Mucosa of gallbladder (tissue), 1 donor: ENCODE measurements around the gene PHETA1. TPM values are rescaled to one million over a fixed set of nuclear protein-coding genes. Genes with fewer than 3 reads are reported as not detected.
A peak's percentile ranks its signal among the peaks of the same experiment; 100 is the strongest.
"Not testable (repeated sequence)": the region's sequence is repeated elsewhere in the genome, so short reads cannot be mapped to it uniquely, and the experiment has no call there.

Experiments used
- DNase-seq: peaks from one replicate; pipeline ENCODE4 v3.0.0-alpha.2; 2020; ENCODE audit warnings: low spot score
- total RNA-seq: library from RNA; stranded (reverse); gene quantifications from one replicate; pipeline ENCODE4 v1.2.1, GENCODE V29; 2021
- donor health status: DM: no; HTN: no; CAD: no.

PHETA1 gene
- total RNA-seq, 1 donor from 2014 or later = 24.1 TPM

DNA sequence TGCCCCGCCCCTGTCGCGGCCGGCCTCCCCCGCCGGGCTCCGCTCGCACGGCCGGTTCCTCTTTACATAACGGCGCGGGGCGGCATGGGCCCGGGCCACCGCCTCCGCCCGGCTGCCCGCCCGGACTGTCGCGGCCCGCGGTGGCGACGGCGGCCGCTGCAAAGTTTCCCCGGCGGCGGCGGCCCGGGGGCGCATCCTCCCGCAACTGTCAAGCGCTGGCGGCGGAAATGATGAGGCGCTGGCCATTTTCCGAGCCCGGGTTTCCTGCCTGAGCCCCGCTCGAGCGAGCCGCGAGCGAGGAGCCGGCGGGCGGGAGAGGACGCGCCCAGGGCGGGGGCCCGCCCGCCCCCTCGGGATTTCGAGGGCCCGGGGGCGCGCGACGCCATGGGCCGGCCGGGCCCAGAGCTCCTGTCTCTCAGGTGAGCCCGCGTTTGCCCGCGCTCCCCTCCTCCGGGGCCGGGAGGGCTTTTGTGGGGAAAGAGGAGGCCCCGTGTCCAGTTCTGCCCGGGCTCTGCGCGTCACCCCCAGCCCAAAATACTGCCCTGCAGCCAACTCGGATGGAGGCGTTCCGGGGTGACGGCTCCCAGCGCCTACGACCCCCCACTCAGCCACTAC, 37.1 kb upstream of the PHETA1 start, which contains the start of gene SH2B3:
Gene SH2B3 (plus strand): TSS at position 65 of the 615 bp plus-strand sequence. CDS start 12,223 bp downstream, outside the sequence.
- no peak for DNase-seq

DNA sequence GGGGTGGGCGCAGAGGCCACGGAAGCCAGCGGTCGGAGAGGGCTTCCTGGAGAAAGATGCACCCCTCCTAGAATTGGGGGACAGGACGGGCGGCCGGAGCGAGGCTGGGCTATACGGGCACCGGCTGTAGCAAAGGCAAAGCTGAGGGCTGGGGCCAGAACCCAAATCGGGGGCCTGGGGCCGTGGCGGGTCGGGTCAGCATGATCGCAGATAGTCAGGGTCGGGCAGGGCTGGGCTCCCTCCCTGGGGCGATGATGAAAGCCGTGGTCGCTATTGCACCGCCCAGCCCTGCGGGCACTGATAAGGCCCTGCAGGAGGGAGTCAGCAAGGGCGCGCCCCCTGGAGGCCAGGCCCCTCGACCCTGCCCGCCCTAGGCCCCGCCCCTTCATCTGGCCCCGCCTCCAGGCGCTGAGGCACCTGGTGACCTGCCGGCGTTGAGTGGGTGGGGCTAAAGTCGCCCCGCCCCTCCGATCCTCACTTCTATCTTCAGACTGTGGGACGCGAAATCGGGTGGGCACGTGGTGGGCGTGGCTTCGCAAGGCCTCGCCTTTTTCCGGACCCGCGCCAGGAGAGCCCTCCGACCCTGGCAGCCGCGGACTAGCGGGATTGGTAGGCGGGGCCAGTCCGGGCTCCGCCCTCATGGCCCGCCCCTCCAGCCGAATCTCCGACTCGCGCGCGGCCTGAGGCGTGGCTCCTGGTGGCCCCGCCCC, 36.4 kb upstream of the PHETA1 start:
- DNase-seq = peak; percentile 95

DNA sequence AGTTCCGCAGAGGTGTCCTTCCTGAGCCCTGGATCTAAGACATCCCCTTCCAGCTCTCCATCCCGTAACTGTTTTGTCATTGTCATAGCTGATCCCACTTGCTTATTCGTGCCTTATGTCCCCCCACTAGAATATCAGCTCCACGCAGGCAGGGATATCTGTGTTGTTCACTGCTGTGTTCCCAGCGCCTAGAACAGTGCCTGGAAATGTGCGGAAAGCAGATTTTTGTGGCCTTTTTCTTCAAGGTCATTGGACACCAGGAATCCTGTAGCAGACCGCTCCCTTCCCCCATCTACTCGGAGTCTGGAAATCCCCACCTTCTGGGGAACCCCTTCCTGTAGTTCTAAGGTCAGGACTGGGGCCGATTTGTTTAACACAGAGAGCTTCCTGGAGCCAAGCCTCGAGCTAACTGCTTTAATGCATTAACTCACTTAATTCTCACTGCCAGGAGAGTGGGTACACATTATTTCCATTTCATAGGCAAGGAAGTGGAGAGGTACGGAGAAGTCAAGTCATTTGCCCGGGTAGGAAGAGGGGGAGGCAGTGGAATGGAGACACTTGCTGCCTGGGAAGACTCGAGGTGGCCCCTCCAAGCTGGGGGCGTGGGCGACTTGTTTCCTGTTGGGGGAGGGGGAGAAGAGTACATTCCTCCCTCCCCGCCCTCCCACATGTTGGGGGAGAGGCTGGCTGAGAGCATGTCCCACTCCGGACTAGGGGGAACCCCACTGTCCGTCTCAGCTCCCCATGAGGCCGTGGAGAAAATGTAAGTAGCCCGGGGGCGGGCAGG, 35.7 kb upstream of the PHETA1 start:
- peak; percentile 16 for DNase-seq

DNA sequence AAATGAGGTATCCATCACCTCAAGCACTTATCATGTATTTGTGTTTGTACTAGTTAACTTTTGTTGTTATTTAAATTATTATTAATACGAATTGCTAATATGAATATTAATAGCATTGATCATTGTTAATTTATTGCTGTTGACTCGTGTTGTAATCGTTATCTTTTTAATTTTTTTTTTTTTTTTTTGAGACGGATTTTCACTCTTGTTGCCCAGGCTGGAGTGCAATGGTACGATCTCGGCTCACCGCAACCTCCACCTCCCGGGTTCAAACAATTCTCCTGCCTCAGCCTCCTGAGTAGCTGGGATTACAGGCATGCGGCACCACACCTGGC, 33.6 kb upstream of the PHETA1 start:
- not testable (repeated sequence) for DNase-seq

DNA sequence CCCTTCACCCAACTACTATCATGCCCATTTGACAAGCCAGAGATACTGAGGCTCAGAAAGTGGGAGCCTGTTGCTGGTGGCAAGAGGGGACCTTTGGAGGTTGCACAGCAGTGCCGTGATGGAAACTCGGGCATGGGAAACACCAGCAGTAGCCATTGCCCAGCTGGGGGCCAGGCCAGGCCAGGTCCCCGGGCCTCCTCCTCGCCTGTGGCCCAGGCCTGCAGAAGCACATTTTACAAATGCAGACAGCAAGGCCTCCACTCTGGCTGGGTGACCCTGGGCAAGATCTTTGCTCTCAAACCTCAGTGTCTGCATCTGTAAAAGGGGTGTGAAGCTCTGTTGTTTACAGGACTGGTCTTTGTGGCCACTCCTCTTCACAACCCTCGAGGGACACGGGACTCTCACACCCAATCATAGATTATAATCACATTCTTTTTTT, 32.3 kb upstream of the PHETA1 start:
- DNase-seq = no peak

DNA sequence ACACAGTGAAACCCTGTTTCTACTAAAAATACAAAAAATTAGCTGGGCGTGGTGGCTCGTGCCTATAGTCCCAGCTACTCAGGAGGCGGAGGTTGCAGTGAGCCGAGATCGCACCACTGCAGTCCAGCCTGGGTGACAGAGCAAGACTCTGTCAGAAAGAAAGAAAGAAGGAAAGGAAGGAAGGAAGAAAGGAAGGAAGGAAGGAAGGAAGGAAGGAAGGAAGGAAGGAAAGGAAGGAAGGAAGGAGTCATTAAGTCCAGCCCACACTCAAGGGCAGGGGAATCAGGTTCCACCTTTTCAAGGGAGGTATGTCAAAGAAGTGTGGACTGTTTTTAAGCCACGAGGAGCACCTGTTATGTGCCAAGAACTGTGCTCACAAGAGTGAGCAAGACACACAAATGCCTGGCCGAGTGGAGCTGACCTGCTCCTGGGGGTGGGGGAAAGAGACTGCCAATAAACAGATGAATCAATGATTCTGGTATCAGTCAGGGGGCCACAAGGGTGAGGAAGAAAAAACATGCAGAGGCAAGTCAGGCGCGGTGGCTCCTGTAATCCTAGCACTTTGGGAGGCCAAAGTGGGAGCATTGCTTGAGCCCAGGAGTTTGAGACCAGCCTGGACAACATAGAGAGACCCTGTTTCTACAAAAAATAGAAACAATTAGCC, 31.0 kb upstream of the PHETA1 start:
- DNase-seq = not testable (repeated sequence)

DNA sequence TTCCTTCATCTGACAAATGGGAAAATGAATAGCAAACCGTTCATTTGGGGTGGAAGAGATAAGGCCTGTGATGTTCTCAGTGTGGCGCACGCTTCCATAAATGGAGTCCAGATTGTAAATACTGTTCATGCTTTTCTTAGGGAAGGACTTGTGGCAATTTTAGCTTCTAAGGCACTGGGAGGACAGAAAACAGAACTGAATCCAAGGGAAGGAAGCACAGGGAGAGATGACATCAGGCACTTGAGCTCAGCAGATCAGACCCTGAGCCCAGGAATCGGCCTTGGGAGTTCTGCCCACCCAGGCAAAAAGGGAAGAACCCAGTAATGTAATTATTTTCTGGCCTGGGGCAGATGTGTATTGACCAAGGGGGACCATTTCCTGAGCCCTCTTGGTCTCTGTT, 29.6 kb upstream of the PHETA1 start:
- DNase-seq = peak; percentile 28

DNA sequence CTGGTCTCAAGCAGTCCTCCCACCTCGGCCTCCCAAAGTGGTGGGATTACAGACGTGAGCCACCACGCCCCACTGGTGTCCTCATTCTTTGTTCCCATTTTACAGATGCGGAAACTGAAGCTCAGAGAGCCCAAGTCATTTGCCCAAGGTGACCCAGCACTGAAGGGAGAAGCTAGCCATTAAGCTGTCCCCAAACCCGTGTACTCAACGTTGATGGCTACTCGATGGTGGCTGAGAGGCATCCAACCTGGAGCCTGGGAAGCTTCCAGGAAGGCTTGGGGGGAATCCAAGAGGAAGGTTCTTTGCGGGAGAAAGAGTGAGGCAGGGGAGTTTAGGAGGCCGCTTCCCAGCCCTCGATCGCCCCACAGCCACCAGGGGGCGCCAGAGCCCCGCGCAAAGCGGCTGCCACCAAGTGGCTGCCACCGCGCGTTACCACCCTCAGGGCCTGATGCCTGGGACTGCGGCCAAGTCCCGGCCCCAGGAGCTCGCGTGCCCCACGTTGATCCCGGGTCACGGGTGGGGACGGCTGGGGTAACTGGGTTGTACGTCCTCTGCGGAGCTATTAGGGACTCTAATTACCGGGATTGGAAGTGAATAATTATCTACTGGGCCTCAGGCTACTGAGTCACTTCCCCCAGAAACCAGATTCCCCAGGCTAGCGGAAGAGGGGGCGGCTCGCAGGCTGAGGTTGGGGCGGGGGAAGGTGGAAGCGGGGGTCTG, 28.0 kb upstream of the PHETA1 start:
- peak; percentile 86 for DNase-seq

DNA sequence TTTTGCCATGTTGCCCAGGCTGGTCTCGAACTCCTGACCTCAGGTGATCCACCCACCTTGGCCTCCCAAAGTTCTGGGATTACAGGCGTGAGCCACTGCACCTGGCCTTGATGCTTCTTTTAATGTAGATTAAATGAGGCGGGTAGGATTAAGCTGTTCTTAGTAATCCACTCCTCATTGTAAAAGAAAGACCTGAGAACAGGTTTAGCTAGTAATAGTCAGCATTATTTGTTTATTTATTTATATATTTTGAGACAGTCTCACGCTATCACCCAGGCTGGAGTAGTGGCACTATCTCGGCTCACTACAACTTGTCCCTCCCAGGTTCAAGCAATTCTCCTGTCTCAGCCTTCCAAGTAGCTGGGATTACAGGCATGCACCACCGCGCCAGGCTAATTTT, 27.4 kb upstream of the PHETA1 start:
- not testable (repeated sequence) for DNase-seq

DNA sequence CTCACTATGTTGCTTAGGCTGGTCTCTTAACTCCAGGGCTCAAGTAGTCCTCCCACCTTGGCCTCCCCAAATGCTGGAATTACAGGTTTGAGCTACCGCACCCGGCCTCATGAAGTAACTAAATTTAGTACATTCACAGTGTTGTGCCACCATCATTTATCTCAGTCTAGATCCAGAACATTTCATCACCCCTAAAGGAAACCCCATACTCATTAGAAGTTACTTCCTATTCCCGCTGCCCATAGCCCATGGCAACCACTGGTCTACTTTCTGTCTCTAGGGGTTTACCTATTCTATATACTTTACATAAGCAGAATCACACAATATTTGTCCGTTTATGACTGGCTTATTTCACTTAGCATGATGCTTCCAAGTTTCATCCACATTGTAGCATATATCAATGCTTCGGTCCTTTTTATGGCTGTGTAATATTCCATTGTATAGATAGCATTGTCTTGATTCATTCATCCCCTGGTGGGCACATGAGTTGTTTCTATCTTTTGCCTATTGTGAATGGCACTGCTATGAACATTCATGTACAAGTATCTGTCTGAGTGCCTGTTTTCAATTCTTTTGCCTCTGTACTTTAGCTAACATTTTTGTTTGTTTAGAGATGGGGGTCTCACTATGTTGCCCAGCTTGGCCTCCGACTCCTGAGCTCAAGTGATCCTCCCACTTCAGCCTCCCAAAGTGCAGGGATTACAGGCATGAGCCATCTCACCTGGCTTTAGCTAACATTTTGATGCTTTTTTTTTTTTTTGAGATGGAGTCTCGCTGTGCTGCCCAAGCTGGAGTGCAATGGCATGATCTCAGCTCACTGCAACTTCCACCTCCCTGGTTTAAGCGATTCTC, 26.7 kb upstream of the PHETA1 start:
- no peak for DNase-seq

DNA sequence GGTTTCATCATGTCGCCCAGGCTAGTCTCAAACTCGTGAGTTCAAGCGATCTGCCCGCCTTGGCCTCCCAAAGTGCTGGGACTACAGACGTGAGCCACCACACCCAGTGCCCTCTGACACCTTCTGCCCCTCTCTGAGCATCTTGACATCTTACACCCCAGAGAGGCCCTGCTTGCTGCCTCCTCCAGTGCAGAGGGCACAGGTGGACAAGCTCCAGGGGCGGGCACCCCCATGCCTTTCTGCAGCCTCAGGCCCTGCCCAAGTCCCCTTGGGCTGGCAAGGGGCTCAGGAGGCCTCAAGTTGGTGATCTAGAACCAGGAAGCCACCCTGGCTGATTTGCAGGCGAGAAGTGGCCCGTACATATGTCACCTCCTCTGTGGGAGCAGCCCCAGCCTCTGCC, 25.6 kb upstream of the PHETA1 start:
- DNase-seq = no peak

DNA sequence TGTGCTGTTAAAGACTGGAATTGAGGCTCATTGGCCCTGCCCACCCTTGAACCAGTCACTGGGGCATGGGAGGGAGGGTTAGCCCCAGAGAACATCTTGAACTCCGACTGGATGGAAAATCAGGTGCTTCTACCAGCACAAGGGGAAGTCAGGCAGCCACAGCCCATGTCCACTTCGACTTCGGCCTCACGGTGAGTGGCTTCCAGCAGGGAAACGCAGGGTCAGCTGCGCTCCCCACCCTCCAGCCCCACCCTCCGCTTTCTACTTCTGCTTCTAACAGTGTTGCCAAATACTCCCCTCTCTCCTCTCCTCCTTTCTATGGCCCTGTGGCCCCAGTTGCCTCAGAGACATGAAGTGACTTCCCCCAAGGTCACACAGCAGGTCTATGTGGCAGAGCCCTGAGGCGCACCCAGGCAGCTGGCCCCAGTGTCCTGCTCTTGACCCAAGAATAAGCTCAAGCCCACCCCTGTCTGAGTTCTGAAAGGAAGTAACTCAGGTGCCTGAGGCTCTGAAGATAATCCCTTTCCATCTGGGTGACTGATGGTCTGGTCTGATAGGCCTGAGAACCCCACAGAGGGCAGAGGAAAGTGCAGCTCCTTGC, 24.9 kb upstream of the PHETA1 start:
- DNase-seq = peak; percentile 32

DNA sequence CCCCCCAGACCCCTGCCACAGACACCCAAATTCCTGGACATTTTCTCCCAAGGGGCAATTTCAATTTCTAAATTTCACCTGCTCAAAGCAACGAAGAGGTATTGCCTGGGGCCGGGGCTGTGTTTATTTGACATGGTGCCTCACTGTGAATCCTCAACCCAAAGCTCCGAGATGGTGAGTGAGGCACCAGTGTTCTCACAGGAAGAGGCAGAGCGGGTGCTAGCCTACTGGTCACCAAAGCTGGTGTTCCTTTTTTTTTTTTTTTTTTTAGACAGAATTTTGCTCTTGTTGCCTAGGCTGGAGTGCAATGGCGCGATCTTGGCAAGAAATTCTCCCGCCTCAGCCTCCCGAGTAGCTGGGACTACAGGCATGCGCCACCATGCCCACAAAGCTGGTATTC, 22.0 kb upstream of the PHETA1 start:
- no peak for DNase-seq

DNA sequence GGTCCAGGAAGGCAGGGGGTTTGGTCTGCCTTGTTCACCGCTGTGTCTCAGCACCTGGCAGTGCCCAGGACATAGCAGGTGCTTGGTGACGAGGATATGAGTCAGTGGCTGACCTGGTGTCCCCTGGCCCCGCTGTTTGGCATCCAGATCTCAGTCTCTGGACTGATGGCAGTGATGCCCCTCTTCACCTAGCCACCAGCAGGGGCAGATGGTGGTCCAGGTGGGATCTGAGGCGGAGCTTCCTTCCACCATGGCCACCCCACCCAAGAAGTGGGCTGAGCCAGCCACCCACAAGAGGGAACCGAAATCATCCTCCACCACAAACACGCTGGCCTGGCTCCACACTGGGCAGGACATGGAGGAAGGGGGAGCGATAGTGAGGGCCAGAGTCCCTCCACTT, 20.7 kb upstream of the PHETA1 start:
- no peak for DNase-seq

DNA sequence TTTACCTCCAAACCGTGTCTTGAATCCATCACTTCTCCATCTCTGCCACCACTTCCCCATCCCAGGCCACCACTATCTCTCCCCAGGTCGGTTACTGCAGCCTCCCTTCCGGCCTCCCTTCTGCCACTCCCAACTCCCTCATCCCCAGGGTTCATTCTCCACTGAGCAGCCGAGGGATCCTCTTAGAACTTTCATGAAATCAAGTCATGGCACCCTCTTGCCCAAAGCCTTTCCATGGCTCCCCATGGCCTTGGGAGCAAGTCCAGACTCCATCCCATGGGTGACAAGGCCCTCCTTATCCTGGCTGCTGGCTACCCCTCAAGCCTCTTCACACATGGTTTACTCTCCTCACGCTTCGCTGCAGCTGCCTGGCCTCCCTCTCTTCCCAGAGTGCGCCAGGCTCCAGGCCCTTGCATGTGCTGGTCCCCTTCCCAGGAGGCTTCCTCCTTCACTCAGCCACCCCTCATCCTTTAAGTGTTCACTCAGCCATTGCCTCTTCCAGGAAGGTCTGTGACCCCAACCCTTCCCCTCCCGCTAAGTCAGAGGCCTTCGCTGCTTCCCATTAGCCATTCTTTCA, 18.9 kb upstream of the PHETA1 start:
- no peak for DNase-seq

DNA sequence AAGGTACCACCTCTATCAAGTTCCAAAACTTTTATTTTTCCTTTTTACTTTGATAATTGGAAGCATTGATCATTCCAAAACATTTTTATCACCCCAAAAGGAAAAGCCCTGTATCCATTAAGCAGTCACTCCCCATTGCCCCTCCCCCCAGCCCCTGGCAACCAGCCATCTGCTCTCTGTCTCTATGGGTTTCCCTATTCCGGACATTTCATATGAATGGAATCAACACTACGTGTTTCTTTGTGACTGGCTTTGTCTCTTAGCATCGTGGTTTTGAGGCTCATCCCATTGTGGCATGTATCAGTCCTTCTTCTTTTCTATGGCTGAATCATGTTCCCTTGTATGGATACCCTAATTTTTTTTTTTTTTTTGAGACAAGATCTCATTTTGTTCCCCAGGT, 18.0 kb upstream of the PHETA1 start:
- no peak for DNase-seq

DNA sequence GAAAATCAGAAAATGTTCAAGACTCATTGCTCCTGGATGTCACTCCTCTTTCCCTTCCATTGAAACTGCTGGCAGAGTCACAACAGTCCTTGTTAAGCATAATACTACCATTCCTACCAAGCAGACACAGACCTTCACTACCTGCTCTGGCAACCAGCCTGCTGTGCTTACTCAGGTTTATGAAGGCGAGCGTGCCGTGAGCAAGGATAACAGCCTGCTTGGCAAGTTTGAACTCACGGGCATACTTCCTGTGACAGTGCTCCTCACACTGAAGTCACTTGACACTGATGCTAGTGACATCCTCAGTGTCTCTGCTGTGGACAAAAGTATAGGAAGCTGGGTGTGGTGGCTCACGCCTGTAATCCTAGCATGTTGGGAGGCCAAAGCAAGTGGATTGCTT, 15.7 kb upstream of the PHETA1 start:
- DNase-seq = no peak

DNA sequence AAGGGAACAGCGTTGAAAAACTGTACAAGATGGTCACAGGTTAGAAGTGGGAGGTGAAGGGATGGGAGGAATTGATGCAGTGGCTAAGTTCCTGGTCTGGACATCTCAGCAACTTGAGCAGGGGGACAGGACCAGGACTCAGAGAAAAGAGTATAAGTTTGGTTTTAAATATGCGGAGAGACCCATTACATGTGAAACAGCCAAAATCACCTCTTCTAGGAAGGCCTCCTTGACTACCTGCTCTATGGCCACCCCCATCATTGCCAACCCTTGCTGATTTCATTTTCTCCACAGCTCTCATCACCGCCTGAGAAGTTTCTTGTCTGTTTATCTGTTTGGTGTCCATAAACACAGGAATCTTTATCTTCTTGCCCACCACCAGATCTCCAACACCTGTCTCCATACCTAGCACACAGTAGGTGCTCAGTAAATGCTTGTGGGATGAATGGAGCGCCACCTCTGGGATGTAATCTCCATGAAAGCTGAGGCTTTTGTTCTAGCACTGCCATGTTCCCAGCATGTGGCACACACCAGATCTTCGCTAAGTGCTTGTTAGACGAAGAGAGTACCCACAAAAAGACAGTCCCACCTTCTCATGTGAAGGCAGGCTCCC, 11.2 kb upstream of the PHETA1 start:
- no peak for DNase-seq

DNA sequence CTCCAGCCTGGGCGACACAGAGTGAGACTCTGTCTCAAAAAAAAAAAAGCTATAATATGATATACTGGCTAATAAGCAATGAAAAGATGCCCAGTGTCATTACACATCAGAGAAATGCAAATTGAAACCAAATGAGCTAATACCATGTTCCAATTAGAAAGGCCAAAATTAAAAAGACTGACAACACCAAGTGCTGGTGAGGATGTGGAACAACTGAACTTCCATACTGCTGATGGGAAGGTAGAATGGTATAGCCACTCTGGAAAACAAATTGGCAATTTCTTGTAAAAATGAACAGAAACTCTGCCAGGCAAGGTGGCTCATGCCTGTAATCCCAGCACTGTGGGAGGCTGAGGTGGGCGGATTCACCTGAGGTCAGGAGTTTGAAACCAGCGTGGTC, 8.5 kb upstream of the PHETA1 start:
- DNase-seq = no peak
